Mesenchymal stem cell (in vitro differentiated cells and primary cell): ENCODE data around the gene RALGAPA2.

Source experiments
- DNase-seq: peaks from one replicate; pipeline ENCODE4 v3.0.0-alpha.2; 2013
- H2AFZ ChIP-seq: one replicate; pipeline ENCODE4 v1.6.1; 2013; ENCODE audit warnings: low read depth, mild to moderate bottlenecking, control low read depth, inconsistent platforms, low read length, moderate library complexity
- H2AK5ac ChIP-seq: 2 replicates; pipeline ENCODE4 v1.6.1; 2013; ENCODE audit warnings: low read length, moderate library complexity, mild to moderate bottlenecking, inconsistent platforms; ENCODE audit not compliant: severe bottlenecking
- H2BK120ac ChIP-seq: one replicate; pipeline ENCODE4 v1.6.1; 2013; ENCODE audit warnings: low read depth, mild to moderate bottlenecking, inconsistent platforms, low read length, moderate library complexity
- H2BK12ac ChIP-seq, 2 experiments: one replicate each; pipeline ENCODE4 v1.6.1; 2013; ENCODE audit warnings: inconsistent platforms in 2 of 2, low read length in 2 of 2, mild to moderate bottlenecking in 2 of 2, moderate library complexity in 2 of 2, control low read depth in 1 of 2
- H2BK15ac ChIP-seq: one replicate; pipeline ENCODE4 v1.6.1; 2013; ENCODE audit warnings: mild to moderate bottlenecking, low read depth, inconsistent platforms; ENCODE audit not compliant: poor library complexity, severe bottlenecking
- H2BK5ac ChIP-seq: 2 replicates; pipeline ENCODE4 v1.6.1; 2013; ENCODE audit warnings: low read depth, mild to moderate bottlenecking, low read length, control low read depth, inconsistent platforms; ENCODE audit not compliant: poor library complexity, severe bottlenecking
- H3K14ac ChIP-seq, 2 experiments: one replicate each; pipeline ENCODE4 v1.6.1; 2013; ENCODE audit warnings: inconsistent platforms in 2 of 2, low read length in 2 of 2, control low read depth in 1 of 2, mild to moderate bottlenecking in 1 of 2, moderate library complexity in 1 of 2
- H3K18ac ChIP-seq, 2 experiments: one replicate each; pipeline ENCODE4 v1.6.1; 2013; ENCODE audit warnings: inconsistent platforms in 2 of 2, low read length in 2 of 2, control low read depth in 1 of 2, low read depth in 1 of 2, mild to moderate bottlenecking in 1 of 2
- H3K23ac ChIP-seq, 2 experiments: one replicate each; pipeline ENCODE4 v1.6.1; 2013; ENCODE audit warnings: inconsistent platforms in 2 of 2, low read length in 2 of 2, mild to moderate bottlenecking in 2 of 2, moderate library complexity in 2 of 2, control low read depth in 1 of 2
- H3K27ac ChIP-seq: 2 replicates; pipeline ENCODE4 v1.5.1; 2013; ENCODE audit warnings: mild to moderate bottlenecking, moderate library complexity, low read length, control low read depth, inconsistent platforms; ENCODE audit not compliant: poor library complexity, severe bottlenecking
- H3K27me3 ChIP-seq, 2 experiments: 2 replicates each; pipeline versions ENCODE4 v1.6.1 to v1.7.0; 2013; ENCODE audit warnings: low read length in 2 of 2, mild to moderate bottlenecking in 2 of 2, moderate library complexity in 2 of 2, control low read depth in 1 of 2, inconsistent platforms in 1 of 2; ENCODE audit not compliant: control insufficient read depth in 1 of 2, insufficient read depth in 1 of 2
- H3K36me3 ChIP-seq, 2 experiments: 2 replicates each; pipeline versions ENCODE4 v1.6.1 to v1.7.0; 2013; ENCODE audit warnings: low read length in 2 of 2, control low read depth in 1 of 2, inconsistent platforms in 1 of 2, low read depth in 1 of 2, mild to moderate bottlenecking in 1 of 2; ENCODE audit not compliant: insufficient read depth in 2 of 2, control insufficient read depth in 1 of 2
- H3K4ac ChIP-seq, 2 experiments: one replicate each; pipeline ENCODE4 v1.6.1; 2013; ENCODE audit warnings: inconsistent platforms in 2 of 2, low read length in 2 of 2, mild to moderate bottlenecking in 2 of 2, moderate library complexity in 2 of 2, control low read depth in 1 of 2, low read depth in 1 of 2
- H3K4me1 ChIP-seq: 2 replicates; pipeline ENCODE4 v1.6.1; 2013; ENCODE audit warnings: low read depth, low read length, control low read depth; ENCODE audit not compliant: control insufficient read depth, insufficient read depth
- H3K4me2 ChIP-seq: 2 replicates; pipeline ENCODE4 v1.6.1; 2013; ENCODE audit warnings: low read length, mild to moderate bottlenecking, inconsistent platforms; ENCODE audit not compliant: poor library complexity, severe bottlenecking
- H3K4me3 ChIP-seq, 2 experiments: 2 replicates each; pipeline versions ENCODE4 v1.5.1 to v1.7.0; 2013; ENCODE audit warnings: low read length in 2 of 2, mild to moderate bottlenecking in 2 of 2, control low read depth in 1 of 2, low read depth in 1 of 2; ENCODE audit not compliant: insufficient read depth in 1 of 2
- H3K79me1 ChIP-seq: replicated peaks from 2 replicates; pipeline ENCODE4 v1.6.1; 2013; ENCODE audit warnings: mild to moderate bottlenecking, control low read depth, low read length, inconsistent platforms; ENCODE audit not compliant: poor library complexity, severe bottlenecking
- H3K9ac ChIP-seq: 2 replicates; pipeline ENCODE4 v1.7.0; 2013; ENCODE audit warnings: mild to moderate bottlenecking, low read length, moderate library complexity
- H3K9me3 ChIP-seq: 2 replicates; pipeline ENCODE4 v1.7.0; 2013; ENCODE audit warnings: mild to moderate bottlenecking, low read length; ENCODE audit not compliant: control insufficient read depth
- H4K8ac ChIP-seq: one replicate; pipeline ENCODE4 v1.6.1; 2013; ENCODE audit warnings: inconsistent platforms, mild to moderate bottlenecking, low read length, moderate library complexity
- H4K91ac ChIP-seq: one replicate; pipeline ENCODE4 v1.6.1; 2013; ENCODE audit warnings: mild to moderate bottlenecking, low read length, inconsistent platforms
- WGBS: methylation state at CpG from one replicate; pipeline ENCODE4 v1.1.7; 2013; ENCODE audit warnings: mixed read lengths; 5-methylcytosine and 5-hydroxymethylcytosine counted together

Gene RALGAPA2

GRCh38 chr20:20691477-20692235 is 20.8 kb downstream of the RALGAPA2 start:
- Histone ChIP-seq H2BK12ac (no peak overlapping the region), H3K4me3 (no peak overlapping the region), H3K9ac (no peak overlapping the region), H3K27ac (no peak overlapping the region), H3K4me2 (no peak overlapping the region), H3K4me1 (no peaks in the 10 kb centered on the region), H2AK5ac (no peak overlapping the region), H3K18ac (no peak overlapping the region), H3K23ac (no peak overlapping the region), H3K79me1 (peaks cover 38% of the 10 kb centered on the region), H2BK120ac (no peak overlapping the region), H2BK15ac (no peak overlapping the region), H4K91ac (no peak overlapping the region), H2BK5ac (no peak overlapping the region), H3K36me3 (no peaks in the 10 kb centered on the region), H3K14ac (no peak overlapping the region), H3K27me3 (no peaks in the 10 kb centered on the region), H3K9me3 (no peaks in the 10 kb centered on the region), H3K4ac (no peak overlapping the region), H2AFZ (no peak overlapping the region), H4K8ac (no peak overlapping the region)
- no peak for DNase-seq
- WGBS, result 100% methylated on average over 4 of the region's 4 CpGs

GRCh38 chr20:20690676-20691476 is 21.6 kb downstream of the RALGAPA2 start:
- no peak for DNase-seq
- no peaks in the 10 kb centered on the region for H3K9me3 ChIP-seq
- no peak overlapping the region for H3K18ac ChIP-seq
- no peak overlapping the region for H2BK12ac ChIP-seq
- H3K23ac ChIP-seq, result no peak overlapping the region
- no peak overlapping the region for H3K14ac ChIP-seq
- no peak overlapping the region for H2AK5ac ChIP-seq
- H3K27ac ChIP-seq, result no peak overlapping the region
- H2BK15ac ChIP-seq, result no peak overlapping the region
- H3K27me3 ChIP-seq, result no peaks in the 10 kb centered on the region
- no peak overlapping the region for H2BK5ac ChIP-seq
- H4K91ac ChIP-seq, result no peak overlapping the region
- H3K4ac ChIP-seq, result no peak overlapping the region
- H3K79me1 ChIP-seq, result peaks cover 36% of the 10 kb centered on the region
- 90% methylated on average over 7 of the region's 8 CpGs for WGBS
- no peak overlapping the region for H4K8ac ChIP-seq
- H2AFZ ChIP-seq, result no peak overlapping the region
- no peak overlapping the region for H3K4me2 ChIP-seq
- no peak overlapping the region for H3K9ac ChIP-seq
- no peak overlapping the region for H3K4me3 ChIP-seq
- H3K36me3 ChIP-seq, result no peaks in the 10 kb centered on the region
- H3K4me1 ChIP-seq, result no peaks in the 10 kb centered on the region
- no peak overlapping the region for H2BK120ac ChIP-seq

- H2BK5ac ChIP-seq, result no peak overlapping the region
- H3K9ac ChIP-seq, result no peak overlapping the region
- H3K23ac ChIP-seq, result no peak overlapping the region
- H2BK15ac ChIP-seq, result no peak overlapping the region
- H3K4me3 ChIP-seq, result no peak overlapping the region
- 96% methylated on average over 3 of the region's 5 CpGs for WGBS
- no peak overlapping the region for H2AK5ac ChIP-seq
- H4K8ac ChIP-seq, result no peak overlapping the region
- H4K91ac ChIP-seq, result no peak overlapping the region
- no peak overlapping the region for H3K14ac ChIP-seq
- H3K4me2 ChIP-seq, result no peak overlapping the region
- H3K4me1 ChIP-seq, result no peaks in the 10 kb centered on the region
- H3K36me3 ChIP-seq, result no peaks in the 10 kb centered on the region
- H3K27me3 ChIP-seq, result no peaks in the 10 kb centered on the region
- H2BK120ac ChIP-seq, result no peak overlapping the region
- no peaks in the 10 kb centered on the region for H3K9me3 ChIP-seq
- H2AFZ ChIP-seq, result no peak overlapping the region
- no peak overlapping the region for H3K27ac ChIP-seq
- no peak overlapping the region for H2BK12ac ChIP-seq
- peaks cover 39% of the 10 kb centered on the region for H3K79me1 ChIP-seq
- no peak for DNase-seq
- no peak overlapping the region for H3K18ac ChIP-seq
- no peak overlapping the region for H3K4ac ChIP-seq
These were observed 25.1 kb downstream of the RALGAPA2 start for GRCh38 chr20:20687319-20687718.

- Histone ChIP-seq H2BK15ac (no peak overlapping the region), H2AFZ (no peak overlapping the region), H3K14ac (no peak overlapping the region), H3K36me3 (no peaks in the 10 kb centered on the region), H2BK120ac (no peak overlapping the region), H3K4me2 (no peak overlapping the region), H4K91ac (peak overlapping the region; percentile 59), H4K8ac (no peak overlapping the region), H3K23ac (no peak overlapping the region), H2BK12ac (no peak overlapping the region), H2AK5ac (no peak overlapping the region), H3K4me1 (no peaks in the 10 kb centered on the region), H3K18ac (no peak overlapping the region), H3K9me3 (no peaks in the 10 kb centered on the region), H3K9ac (no peak overlapping the region), H3K27ac (no peak overlapping the region), H3K4me3 (no peak overlapping the region), H2BK5ac (no peak overlapping the region), H3K27me3 (no peaks in the 10 kb centered on the region), H3K79me1 (peaks cover 37% of the 10 kb centered on the region), H3K4ac (no peak overlapping the region)
- 87% methylated on average over 3 of the region's 3 CpGs for WGBS
- DNase-seq, result no peak
These were observed 26.8 kb downstream of the RALGAPA2 start for GRCh38 chr20:20685635-20686034.
